Measurements from ENCODE around the gene ARID5A. TPM values are rescaled to one million over a fixed set of nuclear protein-coding genes. Genes with fewer than 3 reads are reported as not detected.

The ARID5A gene
- total and polyA plus RNA-seq, 10 of the 15 experiments (the other 5 are each of a cell fraction or from before 2014, with no cell fraction given) = 0.76 to 87.1 (median 37.6) TPM

GRCh38 chr2:96548558-96549465, 12.3 kb downstream of the ARID5A start:
- ATAC-seq (no peak), FAIRE-seq (no peak), DNase-seq (ENCODE audit: low read depth, low spot score) (no peak)
- TF ChIP-seq SUZ12 (IDR thresholded peaks at IDR 0.05; ENCODE audit: unreplicated experiment) (no peak), BMI1 (IDR thresholded peaks at IDR 0.05; ENCODE audit: borderline replicate concordance) (no peak), WRNIP1 (IDR thresholded peaks at IDR 0.05; ENCODE audit: borderline replicate concordance, low read depth, low read length) (no peak), E4F1 (IDR thresholded peaks at IDR 0.05; ENCODE audit: borderline replicate concordance, partially characterized antibody) (no peak), TCF7 (IDR thresholded peaks at IDR 0.05; ENCODE audit: borderline replicate concordance) (no peak)
- TF ChIP-seq, protein P1, sequence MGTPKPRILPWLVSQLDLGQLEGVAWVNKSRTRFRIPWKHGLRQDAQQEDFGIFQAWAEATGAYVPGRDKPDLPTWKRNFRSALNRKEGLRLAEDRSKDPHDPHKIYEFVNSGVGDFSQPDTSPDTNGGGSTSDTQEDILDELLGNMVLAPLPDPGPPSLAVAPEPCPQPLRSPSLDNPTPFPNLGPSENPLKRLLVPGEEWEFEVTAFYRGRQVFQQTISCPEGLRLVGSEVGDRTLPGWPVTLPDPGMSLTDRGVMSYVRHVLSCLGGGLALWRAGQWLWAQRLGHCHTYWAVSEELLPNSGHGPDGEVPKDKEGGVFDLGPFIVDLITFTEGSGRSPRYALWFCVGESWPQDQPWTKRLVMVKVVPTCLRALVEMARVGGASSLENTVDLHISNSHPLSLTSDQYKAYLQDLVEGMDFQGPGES (IDR thresholded peaks at IDR 0.05) = no peak
- H3K79me2 ChIP-seq (ENCODE audit: control insufficient read depth, insufficient read depth, low read length) = peaks cover 29% of the 10 kb centered on the region
- ChIA-PET RAD21 (ENCODE audit: unreplicated experiment) (interaction anchor here (1.0 to 1.3 kb wide), 3 partner anchors 13 to 23 kb away, joined by 3 to 4 read pairs (median 4); no protein-coding TSS in a partner anchor), POLR2A (interaction anchor here (1.1 kb wide), 1 partner anchor 21 kb away, joined by 3 read pairs; no protein-coding TSS in a partner anchor), CTCF (interaction anchor here (0.6 to 1.9 kb wide), 3 partner anchors 39 to 141 kb away, joined by 3 to 6 read pairs (median 3); no protein-coding TSS in a partner anchor), SMC1A (ENCODE audit: uncharacterized antibody, unreplicated experiment) (interaction anchor here (0.8 to 2.4 kb wide), 2 partner anchors 10 to 21 kb away, joined by 5 to 7 read pairs; no protein-coding TSS in a partner anchor)
- intact Hi-C loops (cut with micrococcal nuclease; ENCODE audit: unreplicated experiment) (no loop called here), in situ Hi-C loops (cut with MboI) (no loop called here)
- H3K4me1 ChIP-seq (ENCODE audit: control insufficient read depth, insufficient read depth, low read length) = peaks cover 4% of the 10 kb centered on the region
- H3K4me2 ChIP-seq (ENCODE audit: control insufficient read depth, insufficient read depth) = no peak overlapping the region
- H3K27ac ChIP-seq (ENCODE audit: control insufficient read depth, insufficient read depth) = no peak overlapping the region
- no peak overlapping the region for H2AFZ ChIP-seq (ENCODE audit: control insufficient read depth, low read depth, low read length)
- BruUV-seq (replicated peaks) = no TSS peak
- H3K9ac ChIP-seq (ENCODE audit: control insufficient read depth, insufficient read depth, low read length) = no peak overlapping the region
- H3K36me3 ChIP-seq (ENCODE audit: control insufficient read depth in 2 of 2, insufficient read depth in 2 of 2, low read length in 1 of 2) = peaks cover 23 to 43% of the 10 kb centered on the region in 2 experiments
- no peak overlapping the region for H3K4me3 ChIP-seq
- H3K27me3 ChIP-seq (replicated peaks in 1 of 2; ENCODE audit: control insufficient read depth in 2 of 2, insufficient read depth in 2 of 2, low read length in 1 of 2) = no peaks in the 10 kb centered on the region
- H4K20me1 ChIP-seq (ENCODE audit: control insufficient read depth, insufficient read depth) = peaks cover 9% of the 10 kb centered on the region
- no peaks in the 10 kb centered on the region; the same call in 2 of the 3 replicates for H3K9me3 ChIP-seq (replicated peaks; ENCODE audit: control insufficient read depth, insufficient read depth, low read length)
- 82% methylated on average over 24 of the region's 24 CpGs for WGBS (ENCODE audit: insufficient coverage, insufficient replicate concordance, low lambda C conversion rate, missing lambda C conversion rate)

Measured in GM12878 (cell line).